Measurements from ENCODE around the gene ZNF334.

The ZNF334 gene

GRCh38 chr20:46491354-46491753 is 22.0 kb downstream of the ZNF334 start:
- no peak for DNase-seq (ENCODE audit: extremely low read depth in 1 of 2, low read depth in 1 of 2)

- no peak for DNase-seq (ENCODE audit: extremely low read depth in 1 of 2, low read depth in 1 of 2)
Observed at GRCh38 chr20:46488451-46488850, 24.9 kb downstream of the ZNF334 start.

- DNase-seq (ENCODE audit: extremely low read depth in 1 of 2, low read depth in 1 of 2) = no peak
Observed at GRCh38 chr20:46487628-46488027, 25.7 kb downstream of the ZNF334 start.

GRCh38 chr20:46485431-46485830 is 27.9 kb downstream of the ZNF334 start:
- DNase-seq (ENCODE audit: extremely low read depth in 1 of 2, low read depth in 1 of 2) = no peak

- no peak for DNase-seq (ENCODE audit: extremely low read depth in 1 of 2, low read depth in 1 of 2)
Observed at GRCh38 chr20:46484954-46485353, 28.4 kb downstream of the ZNF334 start.

GRCh38 chr20:46483879-46484278 is 29.5 kb downstream of the ZNF334 start:
- DNase-seq (ENCODE audit: extremely low read depth in 1 of 2, low read depth in 1 of 2) = no peak

- no peak for DNase-seq (ENCODE audit: extremely low read depth in 1 of 2, low read depth in 1 of 2)
Observed at GRCh38 chr20:46482864-46483263, 30.5 kb downstream of the ZNF334 start.

- no peak for DNase-seq (ENCODE audit: extremely low read depth in 1 of 2, low read depth in 1 of 2)
Observed at GRCh38 chr20:46477640-46478039, 35.7 kb downstream of the ZNF334 start.

- no peak for DNase-seq (ENCODE audit: extremely low read depth in 1 of 2, low read depth in 1 of 2)
Observed at GRCh38 chr20:46477225-46477624, 36.1 kb downstream of the ZNF334 start.

- DNase-seq (ENCODE audit: extremely low read depth in 1 of 2, low read depth in 1 of 2) = no peak
Observed at GRCh38 chr20:46468508-46468907, 44.9 kb downstream of the ZNF334 start.

GRCh38 chr20:46464451-46464850 is 48.9 kb downstream of the ZNF334 start:
- DNase-seq (ENCODE audit: extremely low read depth in 1 of 2, low read depth in 1 of 2) = no peak

- no peak for DNase-seq (ENCODE audit: extremely low read depth in 1 of 2, low read depth in 1 of 2)
Observed at GRCh38 chr20:46463852-46464251, 49.5 kb downstream of the ZNF334 start.

GRCh38 chr20:46461808-46462207 is 51.6 kb downstream of the ZNF334 start:
- DNase-seq (ENCODE audit: extremely low read depth in 1 of 2, low read depth in 1 of 2) = no peak

GRCh38 chr20:46458866-46459750 is 54.3 kb downstream of the ZNF334 start:
- no peak for DNase-seq (ENCODE audit: extremely low read depth in 1 of 2, low read depth in 1 of 2)

GRCh38 chr20:46456255-46457028 is 56.9 kb downstream of the ZNF334 start:
- DNase-seq (ENCODE audit: extremely low read depth in 1 of 2, low read depth in 1 of 2) = no peak

GRCh38 chr20:46455729-46456128 is 57.6 kb downstream of the ZNF334 start:
- no peak for DNase-seq (ENCODE audit: extremely low read depth in 1 of 2, low read depth in 1 of 2)
